H1 (cell line): ENCODE measurements around the gene SLC9C2. TPM values are rescaled to one million over a fixed set of nuclear protein-coding genes. Genes with fewer than 3 reads are reported as not detected.
A peak's percentile ranks its signal among the peaks of the same experiment; 100 is the strongest.

Source experiments
- ASH2L ChIP-seq: fragments of 200-600, 300-600 bp; sonication (generic); IDR thresholded peaks from one replicate; pipeline ENCODE4 v1.7.1; 2017; ENCODE audit warnings: low read length
- ATF2 ChIP-seq: IDR thresholded peaks from 2 replicates; pipeline ENCODE4 v1.6.1; 2012; ENCODE audit warnings: low read length, inconsistent platforms
- BCL11A ChIP-seq, 2 experiments: IDR thresholded peaks; one replicate each; pipeline ENCODE4 v1.6.1; 2011; ENCODE audit warnings: low read depth in 2 of 2, low read length in 2 of 2, mild to moderate bottlenecking in 2 of 2
- CBX8 ChIP-seq: fragments of 300-800, 300-1000 bp; sonication (generic); IDR thresholded peaks from 2 replicates; pipeline ENCODE4 v1.7.1; 2016; ENCODE audit warnings: low read depth, low read length, borderline replicate concordance
- CHD2 ChIP-seq: IDR thresholded peaks from 2 replicates; pipeline ENCODE4 v1.6.1; 2012; ENCODE audit warnings: low read length, improper control_type of control experiment
- E2F6 ChIP-seq: IDR thresholded peaks from 2 replicates; pipeline ENCODE4 v1.6.1; 2012; ENCODE audit warnings: inconsistent platforms
- GABPA ChIP-seq: IDR thresholded peaks from 2 replicates; pipeline ENCODE4 v1.6.1; 2011; ENCODE audit warnings: mild to moderate bottlenecking, low read length, moderate library complexity, borderline replicate concordance; ENCODE audit not compliant: insufficient read depth
- GTF2F1 ChIP-seq: IDR thresholded peaks from 2 replicates; pipeline ENCODE4 v1.6.1; 2012; ENCODE audit warnings: low read depth, low read length, improper control_type of control experiment, borderline replicate concordance
- MAX ChIP-seq: IDR thresholded peaks from 2 replicates; pipeline ENCODE4 v1.6.1; 2012; ENCODE audit warnings: inconsistent platforms
- NANOG ChIP-seq: IDR thresholded peaks from 2 replicates; pipeline ENCODE4 v1.6.1; 2011; ENCODE audit warnings: low read length, low read depth, mild to moderate bottlenecking, inconsistent platforms; ENCODE audit not compliant: insufficient read depth, poor library complexity, severe bottlenecking
- POLR2A ChIP-seq, 2 experiments: IDR thresholded peaks; 1 replicate in 1 of 2; 2 replicates in 1 of 2; pipeline ENCODE4 v1.6.1; 2011; ENCODE audit warnings: low read depth in 2 of 2, low read length in 2 of 2, mild to moderate bottlenecking in 2 of 2; ENCODE audit errors: control extremely low read depth in 1 of 2
- POLR2AphosphoS5 ChIP-seq: IDR thresholded peaks from 2 replicates; pipeline ENCODE4 v1.6.1; 2011; ENCODE audit warnings: low read depth, low read length
- RBBP5 ChIP-seq: IDR thresholded peaks from 2 replicates; pipeline ENCODE4 v1.7.1; 2012; ENCODE audit warnings: low read depth, mild to moderate bottlenecking, inconsistent platforms, low read length, moderate library complexity, borderline replicate concordance
- RNF2 ChIP-seq: fragments of 200-900, 300-1000 bp; sonication (generic); IDR thresholded peaks from 2 replicates; pipeline ENCODE4 v1.7.1; 2016; ENCODE audit warnings: borderline replicate concordance, low read depth, mild to moderate bottlenecking, antibody characterized with exemption, low read length; ENCODE audit not compliant: poor library complexity, severe bottlenecking; ENCODE audit errors: missing control alignments
- SIN3A ChIP-seq, 2 experiments: IDR thresholded peaks in 1 of 2; conservative IDR thresholded peaks in 1 of 2; 2 replicates each; pipeline ENCODE4 v1.6.1; 2011 to 2012; ENCODE audit warnings: low read length in 2 of 2, improper control_type of control experiment in 1 of 2, low read depth in 1 of 2, mild to moderate bottlenecking in 1 of 2
- SIX5 ChIP-seq: IDR thresholded peaks from 2 replicates; pipeline ENCODE4 v1.6.1; 2011; ENCODE audit warnings: mild to moderate bottlenecking, low read depth, low read length
- SP1 ChIP-seq: IDR thresholded peaks from 2 replicates; pipeline ENCODE4 v1.6.1; 2011; ENCODE audit warnings: low read depth, low read length
- SP2 ChIP-seq: IDR thresholded peaks from 2 replicates; pipeline ENCODE4 v1.6.1; 2012; ENCODE audit warnings: mild to moderate bottlenecking, low read length, inconsistent platforms
- SUZ12 ChIP-seq: fragments of 200-600 bp; sonication (generic); IDR thresholded peaks from 2 replicates; pipeline ENCODE4 v1.6.1; 2012; ENCODE audit warnings: mild to moderate bottlenecking, inconsistent platforms, low read length, moderate library complexity, mixed read lengths
- TAF1 ChIP-seq: IDR thresholded peaks from 2 replicates; pipeline ENCODE4 v1.6.1; 2011; ENCODE audit warnings: mild to moderate bottlenecking, low read depth, low read length
- TEAD4 ChIP-seq: IDR thresholded peaks from 2 replicates; pipeline ENCODE4 v1.6.1; 2012; ENCODE audit warnings: low read depth, low read length, inconsistent platforms, mixed read lengths
- ZNF274 ChIP-seq: IDR thresholded peaks from 2 replicates; pipeline ENCODE4 v1.7.0; 2012; ENCODE audit warnings: low read length, borderline replicate concordance; ENCODE audit errors: extremely low read depth
- polyA plus RNA-seq, 7 experiments: library from polyadenylated mRNA; depleted of rRNA in 3 of 7; stranded (reverse) in 5 of 7; unstranded in 2 of 7; fragments of >200 nt in 5 of 7; fragments of 200-250 nt in 2 of 7; gene quantifications; 1 replicate in 5 of 7; 2 replicates in 1 of 7; 4 replicates in 1 of 7; pipeline versions ENCODE4 v1.2.1 to v1.2.3, GENCODE V29; 2011 to 2013; ENCODE audit warnings: missing spikeins in 2 of 7, mixed read lengths in 2 of 7
- total RNA-seq: library from RNA; stranded (reverse); fragmentation: NEBNext Ultra II Directional; extraction: Animal tissue kit (Norgen Biotek cat#: 25700); gene quantifications from 2 replicates; pipeline ENCODE4 v1.2.1, GENCODE V29; 2021

Gene SLC9C2
- total and polyA plus RNA-seq, 2 of the 8 experiments (the other 6 are each of a cell fraction or from before 2014, with no cell fraction given): not detected

- no peak for TF ChIP-seq ATF2
- no peak for TF ChIP-seq CBX8
- TF ChIP-seq CHD2: no peak
- TF ChIP-seq TEAD4: no peak
- TF ChIP-seq SP1: no peak
- TF ChIP-seq GTF2F1: no peak
- no peak for TF ChIP-seq ASH2L
- TF ChIP-seq TAF1: peak; percentile 56
- TF ChIP-seq ZNF274: no peak
- TF ChIP-seq SP2: no peak
- no peak for TF ChIP-seq NANOG
- no peak for TF ChIP-seq SIX5
- peak in 1 of 2 experiments; percentile 80; a peak in 2 of 3 replicates for TF ChIP-seq POLR2A (IDR thresholded peaks at IDR 0.05; ENCODE audit: control extremely low read depth in 1 of 2, low read depth in 2 of 2, low read length in 2 of 2)
- TF ChIP-seq SIN3A (conservative IDR thresholded peaks at IDR 0.05 in 1 of 2, IDR thresholded peaks at IDR 0.05 in 1 of 2; ENCODE audit: low read depth in 1 of 2, low read length in 2 of 2): peak in 1 of 2 experiments; percentile 73; a peak in 1 of 4 replicates
- TF ChIP-seq POLR2AphosphoS5: peak; percentile 3; the same call in 1 of the 2 replicates
- TF ChIP-seq RNF2: no peak
- TF ChIP-seq MAX: peak; percentile 81
- TF ChIP-seq GABPA: no peak
- TF ChIP-seq SUZ12: no peak
- TF ChIP-seq BCL11A (IDR thresholded peaks at IDR 0.05; ENCODE audit: low read depth in 2 of 2, low read length in 2 of 2): no peak
- TF ChIP-seq RBBP5: no peak; the same call in 1 of the 2 replicates
- TF ChIP-seq E2F6: peak; percentile 57
These were observed 126.1 kb downstream of the SLC9C2 start (continued) for GRCh38 chr1:173476665-173477285.
